A172 (cell line): ENCODE results near the gene CCDC127. TPM values are rescaled to one million over a fixed set of nuclear protein-coding genes. Genes with fewer than 3 reads are reported as not detected.
"Not testable (repeated sequence)": the region's sequence is repeated elsewhere in the genome, so short reads cannot be mapped to it uniquely, and the experiment has no call there.

ENCODE experiments used
- DNase-seq: peaks from one replicate; pipeline ENCODE4 v3.0.0-alpha.2; 2015; ENCODE audit warnings: low spot score
- total RNA-seq: library from RNA; depleted of rRNA; stranded (reverse); fragments of >200 nt; shearing (Covaris generic); gene quantifications from 2 replicates; pipeline ENCODE4 v1.2.3, GENCODE V29; 2014; rRNA removed

CCDC127 gene, protein sequence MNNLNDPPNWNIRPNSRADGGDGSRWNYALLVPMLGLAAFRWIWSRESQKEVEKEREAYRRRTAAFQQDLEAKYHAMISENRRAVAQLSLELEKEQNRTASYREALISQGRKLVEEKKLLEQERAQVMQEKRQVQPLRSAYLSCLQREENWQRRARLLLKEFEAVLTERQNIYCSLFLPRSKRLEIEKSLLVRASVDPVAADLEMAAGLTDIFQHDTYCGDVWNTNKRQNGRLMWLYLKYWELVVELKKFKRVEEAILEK
- 6.2 and 6.3 TPM in 2 replicates for total RNA-seq

DNA sequence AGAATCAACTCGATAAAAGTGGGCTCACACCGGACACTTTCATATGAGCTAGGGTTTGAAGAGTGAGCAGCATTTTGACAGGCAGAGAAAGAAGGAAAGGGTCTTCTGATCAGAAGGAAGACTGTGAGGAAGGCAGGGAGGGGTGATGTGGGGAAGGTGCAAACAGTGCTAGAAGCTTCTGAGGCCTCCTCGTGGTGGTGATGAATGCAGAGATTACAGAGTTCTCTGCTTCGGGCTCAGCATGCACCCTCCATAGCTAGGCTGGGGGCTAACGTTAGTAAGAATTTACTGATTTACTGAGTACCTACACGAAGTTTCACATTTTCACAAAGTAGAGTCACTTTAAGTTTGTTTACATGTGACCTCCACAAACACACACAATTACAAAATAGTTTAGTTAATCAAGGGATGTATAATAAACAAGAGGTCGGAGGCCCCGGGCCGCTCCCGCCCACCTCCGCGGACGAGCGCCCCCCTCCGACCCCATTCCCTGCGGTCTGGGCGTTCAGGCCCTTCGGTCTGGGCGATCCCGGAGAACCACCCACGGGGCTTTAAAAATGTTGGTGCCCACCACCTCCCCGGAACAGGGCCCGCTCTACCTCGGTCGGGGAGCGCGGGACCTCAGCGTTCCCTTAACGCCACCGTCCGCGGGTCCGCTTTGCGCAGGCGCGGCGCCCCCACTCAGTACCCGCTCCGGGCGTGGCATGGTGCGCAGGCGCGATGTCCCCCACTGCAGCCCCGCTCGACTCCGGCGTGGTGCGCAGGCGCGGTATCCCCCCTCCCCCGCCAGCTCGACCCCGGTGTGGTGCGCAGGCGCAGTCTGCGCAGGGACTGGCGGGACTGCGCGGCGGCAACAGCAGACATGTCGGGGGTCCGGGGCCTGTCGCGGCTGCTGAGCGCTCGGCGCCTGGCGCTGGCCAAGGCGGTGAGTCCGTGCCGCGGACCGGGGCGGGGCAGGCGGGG is at the start of gene CCDC127, which contains the start of gene SDHA:
CCDC127 (minus strand) TSS at position 660 of the 963 bp plus-strand sequence. CDS start 1,304 bp downstream, outside the sequence.
SDHA (plus strand) TSS at position 827 of the 963 bp plus-strand sequence; CDS start at position 863, 36 bp downstream.
- DNase-seq, result peak; percentile 89

DNA sequence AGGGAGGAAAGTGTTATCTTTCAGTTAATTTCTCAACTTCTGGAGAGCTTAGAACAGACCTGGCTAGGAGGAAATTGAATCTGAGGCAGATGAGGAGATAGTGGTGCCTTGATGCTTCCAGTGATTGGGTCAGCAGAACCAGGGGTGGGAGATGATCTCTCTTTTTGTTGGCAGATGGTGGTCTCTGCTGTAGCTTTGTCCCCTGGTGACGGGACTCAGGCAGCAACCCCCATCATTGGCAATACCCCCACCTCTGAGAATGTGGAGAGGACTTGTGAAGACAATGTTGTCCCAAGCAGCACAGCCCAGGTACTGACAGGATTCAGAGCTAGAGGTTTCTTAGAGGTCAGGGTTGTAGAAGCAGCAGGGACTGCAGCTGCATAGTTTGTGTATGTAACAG is 49.8 kb upstream of the CCDC127 start:
- DNase-seq, result no peak

DNA sequence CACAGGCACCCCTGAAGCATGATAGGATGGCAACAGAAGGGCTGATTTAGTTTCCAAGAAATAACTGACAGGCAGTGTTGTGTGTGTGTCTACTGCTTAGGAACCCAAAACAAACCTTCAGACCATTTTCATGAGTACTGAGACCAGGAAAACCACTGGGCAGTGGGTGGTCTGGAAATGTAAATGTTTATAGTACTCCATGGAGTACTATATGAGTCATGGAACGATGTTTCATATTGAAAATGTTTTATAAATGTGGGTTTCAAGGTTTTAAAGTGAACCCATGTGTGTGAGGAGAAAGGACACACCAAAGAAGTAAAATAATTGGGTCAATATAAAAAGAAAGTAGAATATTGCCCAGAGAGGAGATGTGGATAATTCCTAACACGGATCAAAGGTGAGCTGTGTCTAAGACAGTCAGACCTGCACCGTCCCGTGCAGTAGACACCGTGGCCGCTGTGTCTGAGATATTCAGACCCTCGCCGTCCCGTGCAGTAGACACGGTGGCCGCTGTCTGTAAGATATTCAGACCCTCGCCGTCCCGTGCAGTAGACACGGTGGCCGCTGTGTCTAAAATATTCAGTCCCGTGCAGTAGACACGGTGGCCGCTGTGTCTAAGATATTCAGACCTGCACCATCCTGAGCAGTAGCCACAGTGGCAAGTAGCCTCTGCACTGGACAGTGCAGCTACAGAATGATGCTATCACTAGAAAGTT is 48.5 kb upstream of the CCDC127 start:
- not testable (repeated sequence) for DNase-seq

DNA sequence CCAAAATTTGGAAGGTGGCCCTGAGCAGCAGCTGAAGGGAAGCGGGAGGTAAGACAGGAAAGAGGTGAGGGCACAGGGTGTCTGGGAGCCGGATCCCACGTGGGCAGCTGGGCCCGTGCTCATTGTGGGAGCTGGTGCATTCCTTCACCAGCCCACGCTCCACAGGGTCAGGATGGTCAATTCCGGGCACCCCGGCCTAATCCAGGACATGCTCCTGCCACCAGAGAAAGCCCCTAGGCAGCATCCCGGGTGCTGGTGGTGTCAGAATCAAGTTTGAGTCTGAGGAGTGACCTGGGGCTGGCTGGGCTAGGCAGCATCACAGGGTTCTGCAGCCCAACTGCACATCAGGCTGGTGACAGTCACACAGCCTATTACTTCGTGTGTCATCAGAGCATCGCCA is 46.4 kb upstream of the CCDC127 start:
- DNase-seq, result no peak

DNA sequence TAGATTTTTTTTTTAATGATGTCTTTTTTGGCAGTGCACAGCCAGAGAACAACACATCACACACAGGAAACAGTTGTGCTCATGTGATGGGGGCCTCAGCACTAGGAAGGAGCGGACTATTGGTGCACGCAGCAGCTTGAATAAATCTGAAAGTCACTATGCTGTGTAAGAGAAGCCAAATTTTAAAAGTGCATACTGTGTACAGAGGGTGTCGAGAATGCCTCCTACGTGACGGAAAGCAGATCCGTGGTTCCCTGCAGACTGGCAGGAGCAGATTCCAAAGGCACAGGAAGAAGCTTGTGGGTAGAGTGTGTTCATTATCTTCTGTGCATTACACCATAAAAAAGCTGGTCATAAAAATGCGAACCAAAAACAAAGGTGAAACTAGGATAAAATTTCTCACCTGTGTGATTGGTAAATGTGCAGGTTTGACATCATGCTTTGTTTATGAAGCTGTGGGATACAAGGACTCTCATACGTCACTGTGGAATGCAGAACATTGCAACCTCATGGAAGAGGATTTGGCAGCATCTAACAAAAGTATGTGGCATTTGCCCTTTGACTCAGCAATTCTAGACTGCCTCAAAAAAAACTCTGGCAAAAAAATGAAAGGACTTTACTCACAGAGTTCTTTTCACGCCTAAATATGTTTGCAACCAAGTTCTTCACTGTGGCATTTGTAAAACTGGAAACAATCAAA is 45.5 kb upstream of the CCDC127 start:
- peak; percentile 95 for DNase-seq

DNA sequence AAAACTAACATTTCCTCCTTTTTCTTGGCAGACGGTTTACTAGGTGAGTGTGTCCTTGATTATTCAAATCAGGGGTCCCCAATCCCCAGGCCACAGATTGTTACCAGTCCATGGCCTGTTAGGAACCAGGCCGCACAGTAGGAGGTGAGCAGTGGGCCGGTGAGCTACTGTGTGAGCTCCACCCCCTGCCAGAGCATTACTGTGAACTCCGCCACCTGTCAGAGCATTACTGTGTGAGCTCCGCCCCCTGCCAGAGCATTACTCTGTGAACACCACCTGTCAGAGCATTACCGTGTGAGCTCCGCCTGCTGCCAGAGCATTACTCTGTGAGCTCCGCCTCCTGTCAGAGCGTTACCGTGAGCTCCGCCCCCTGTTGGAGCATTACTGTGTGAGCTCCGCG is 39.2 kb upstream of the CCDC127 start:
- no peak for DNase-seq

DNA sequence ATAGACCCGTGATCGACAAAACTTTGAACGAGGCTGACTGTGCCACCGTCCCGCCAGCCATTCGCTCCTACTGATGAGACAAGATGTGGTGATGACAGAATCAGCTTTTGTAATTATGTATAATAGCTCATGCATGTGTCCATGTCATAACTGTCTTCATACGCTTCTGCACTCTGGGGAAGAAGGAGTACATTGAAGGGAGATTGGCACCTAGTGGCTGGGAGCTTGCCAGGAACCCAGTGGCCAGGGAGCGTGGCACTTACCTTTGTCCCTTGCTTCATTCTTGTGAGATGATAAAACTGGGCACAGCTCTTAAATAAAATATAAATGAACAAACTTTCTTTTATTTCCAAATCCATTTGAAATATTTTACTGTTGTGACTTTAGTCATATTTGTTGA is 38.4 kb upstream of the CCDC127 start:
- DNase-seq, result not testable (repeated sequence)

DNA sequence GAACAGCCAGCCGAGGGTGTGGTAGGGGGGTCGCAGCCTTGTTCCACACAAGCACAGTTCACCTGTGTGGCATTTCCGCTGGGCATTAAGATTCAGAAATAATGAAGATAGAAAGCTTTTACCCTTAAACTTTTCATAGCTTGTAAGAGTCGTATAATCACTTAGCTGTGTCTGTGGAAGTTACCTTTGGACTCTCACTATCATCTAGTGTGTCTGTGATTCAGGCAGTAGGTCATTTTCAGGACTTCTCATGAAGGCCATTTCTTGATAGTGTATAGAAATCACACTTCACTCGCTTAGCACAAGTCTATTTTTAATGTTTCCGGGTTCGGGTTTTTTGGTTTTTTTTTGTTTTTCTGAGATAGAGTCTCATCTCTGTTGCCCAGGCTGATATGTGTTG is 37.2 kb upstream of the CCDC127 start:
- DNase-seq, result not testable (repeated sequence)

DNA sequence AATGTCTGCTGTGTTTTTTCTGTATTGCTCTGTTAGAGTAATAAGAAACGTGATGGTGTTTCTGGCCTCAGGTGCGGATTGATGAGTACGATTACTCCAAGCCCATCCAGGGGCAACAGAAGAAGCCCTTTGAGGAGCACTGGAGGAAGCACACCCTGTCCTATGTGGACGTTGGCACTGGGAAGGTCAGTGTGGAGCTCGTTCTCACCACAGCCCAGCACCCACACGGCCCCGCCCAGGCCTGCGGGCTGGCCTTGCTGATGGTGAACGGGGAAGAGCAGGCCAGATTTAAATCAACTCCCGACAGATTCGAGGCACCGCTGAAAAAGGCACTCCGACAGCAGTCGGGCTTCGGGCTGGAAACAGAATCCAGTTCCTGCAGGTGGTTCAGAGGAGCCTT is 36.4 kb upstream of the CCDC127 start:
- DNase-seq, result not testable (repeated sequence)

DNA sequence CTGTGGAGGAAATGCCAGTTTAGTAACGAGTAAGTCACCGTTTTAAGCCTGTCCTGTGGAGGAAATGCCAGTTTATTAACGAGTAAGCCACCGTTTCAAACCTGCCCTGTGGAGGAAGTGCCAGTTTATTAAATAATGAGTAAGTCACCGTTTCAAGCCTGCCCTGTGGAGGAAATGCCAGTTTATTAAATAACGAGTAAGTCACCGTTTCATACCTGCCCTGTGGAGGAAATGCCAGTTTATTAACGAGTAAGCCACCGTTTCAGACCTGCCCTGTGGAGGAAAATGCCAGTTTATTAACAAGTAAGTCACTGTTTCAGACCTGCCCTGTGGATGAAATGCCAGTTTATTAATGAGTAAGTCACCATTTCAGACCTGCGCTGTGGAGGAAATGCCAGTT is 34.6 kb upstream of the CCDC127 start:
- peak; percentile 30 for DNase-seq

DNA sequence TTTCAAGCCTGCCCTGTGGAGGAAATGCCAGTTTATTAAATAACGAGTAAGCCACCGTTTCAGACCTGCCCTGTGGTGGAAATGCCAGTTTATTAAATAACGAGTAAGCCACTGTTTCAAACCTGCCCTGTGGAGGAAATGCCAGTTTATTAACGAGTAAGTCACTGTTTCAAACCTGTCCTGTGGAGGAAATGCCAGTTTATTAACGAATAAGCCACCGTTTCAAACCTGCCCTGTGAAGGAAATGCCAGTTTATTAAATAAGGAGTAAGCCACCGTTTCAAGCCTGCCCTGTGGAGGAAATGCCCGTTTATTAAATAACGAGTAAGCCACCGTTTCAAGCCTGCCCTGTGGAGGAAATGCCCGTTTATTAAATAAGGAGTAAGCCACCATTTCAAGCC is 34.0 kb upstream of the CCDC127 start:
- DNase-seq, result not testable (repeated sequence)

DNA sequence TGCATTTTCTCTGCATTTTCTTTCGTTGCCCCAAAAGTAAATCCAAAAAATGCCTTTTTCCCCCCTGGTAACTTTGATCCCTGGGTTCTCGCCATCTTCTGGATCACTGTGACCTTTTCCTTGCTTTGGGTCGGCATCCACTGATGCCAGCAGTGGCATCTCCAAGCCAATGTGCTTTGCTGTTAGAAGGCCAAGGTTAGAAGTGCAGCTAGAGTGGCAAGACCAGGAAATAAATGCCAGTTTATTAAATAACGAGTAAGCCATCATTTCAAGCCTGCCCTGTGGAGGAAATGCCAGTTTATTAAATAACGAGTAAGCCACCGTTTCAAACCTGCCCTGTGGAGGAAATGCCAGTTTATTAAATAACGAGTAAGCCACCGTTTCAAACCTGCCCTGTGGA is 33.6 kb upstream of the CCDC127 start:
- not testable (repeated sequence) for DNase-seq

DNA sequence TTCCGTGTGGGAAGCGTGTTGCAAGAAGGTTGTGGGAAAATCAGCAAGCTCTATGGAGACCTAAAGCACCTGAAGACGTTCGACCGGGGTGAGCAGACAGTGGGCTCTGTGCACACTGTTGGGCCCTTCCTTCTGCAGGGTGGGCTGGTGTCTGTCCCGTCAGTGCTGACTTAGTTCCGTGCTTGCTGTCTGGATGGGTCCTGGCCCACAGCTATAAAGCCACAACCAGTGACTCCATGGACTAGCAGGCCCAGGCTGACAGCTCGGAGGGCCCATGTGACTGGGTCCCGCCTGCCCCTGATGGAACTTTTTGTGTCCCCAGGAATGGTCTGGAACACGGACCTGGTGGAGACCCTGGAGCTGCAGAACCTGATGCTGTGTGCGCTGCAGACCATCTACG is 33.1 kb upstream of the CCDC127 start:
- not testable (repeated sequence) for DNase-seq

DNA sequence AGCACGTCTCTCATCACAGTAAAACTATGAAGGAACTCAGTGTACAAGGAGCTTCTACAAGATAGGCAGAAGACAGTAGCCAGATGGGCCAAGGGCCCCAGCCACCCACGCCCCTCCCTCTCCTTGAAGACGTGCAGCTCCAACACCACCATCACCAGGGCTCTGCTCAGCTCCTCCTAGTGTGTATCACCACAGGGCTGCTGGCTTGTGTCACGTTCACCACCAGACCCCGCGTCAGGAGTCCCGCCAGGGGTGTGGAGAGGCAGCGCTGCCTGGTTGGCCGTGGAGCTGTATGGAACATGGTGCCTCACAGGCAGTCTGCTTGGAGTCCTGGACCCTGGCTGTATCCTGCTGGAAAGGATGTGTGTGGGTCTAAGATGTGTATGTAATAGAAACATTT is 32.4 kb upstream of the CCDC127 start:
- not testable (repeated sequence) for DNase-seq

DNA sequence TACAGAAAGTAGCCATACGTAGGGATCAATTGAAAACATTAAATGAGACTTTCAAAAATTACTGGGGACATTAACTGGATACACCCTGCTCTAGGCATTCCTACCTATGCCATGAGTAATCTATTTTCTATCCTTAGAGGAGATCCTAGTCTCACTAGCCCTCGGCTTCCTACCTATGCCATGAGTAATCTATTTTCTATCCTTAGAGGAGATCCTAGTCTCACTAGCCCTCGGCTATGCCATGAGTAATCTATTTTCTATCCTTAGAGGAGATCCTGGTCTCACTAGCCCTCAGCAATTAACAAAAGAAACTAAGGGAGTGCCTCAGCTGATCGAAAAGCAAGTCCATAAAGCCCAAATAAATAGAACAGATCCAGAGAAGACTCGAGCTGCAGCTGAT is 27.8 kb upstream of the CCDC127 start:
- DNase-seq, result not testable (repeated sequence)

DNA sequence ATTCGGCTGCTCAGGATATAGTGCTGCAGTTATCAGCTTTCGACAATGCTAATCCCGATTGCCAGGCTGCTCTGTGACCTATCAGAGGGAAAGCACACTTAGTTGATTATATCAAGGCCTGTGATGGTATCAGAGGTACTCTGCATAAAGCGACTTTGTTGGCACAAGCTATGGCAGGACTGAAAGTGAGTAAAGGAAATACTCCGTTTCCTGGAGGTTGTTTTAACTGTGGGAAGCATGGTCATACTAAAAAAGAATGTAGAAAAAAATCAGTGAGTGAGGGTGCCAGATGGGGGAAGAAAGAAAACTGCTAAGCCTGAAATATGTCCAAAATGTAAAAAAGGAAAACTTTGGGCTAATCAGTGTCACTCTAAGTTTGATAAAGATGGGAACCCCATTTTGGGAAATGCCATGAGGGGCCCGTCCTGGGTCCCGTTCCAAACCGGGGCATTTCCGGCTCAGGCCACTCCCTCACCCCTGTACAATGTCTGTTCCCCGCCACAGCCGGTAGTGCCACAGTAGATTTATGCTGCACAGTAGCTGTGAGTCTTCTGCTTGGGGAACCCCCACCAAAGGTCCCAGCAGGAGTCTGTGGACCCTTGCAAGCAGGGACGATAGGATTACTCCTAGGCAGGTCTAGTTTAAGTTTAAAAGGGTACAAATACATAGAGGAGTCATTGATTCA is 25.9 kb upstream of the CCDC127 start:
- not testable (repeated sequence) for DNase-seq

DNA sequence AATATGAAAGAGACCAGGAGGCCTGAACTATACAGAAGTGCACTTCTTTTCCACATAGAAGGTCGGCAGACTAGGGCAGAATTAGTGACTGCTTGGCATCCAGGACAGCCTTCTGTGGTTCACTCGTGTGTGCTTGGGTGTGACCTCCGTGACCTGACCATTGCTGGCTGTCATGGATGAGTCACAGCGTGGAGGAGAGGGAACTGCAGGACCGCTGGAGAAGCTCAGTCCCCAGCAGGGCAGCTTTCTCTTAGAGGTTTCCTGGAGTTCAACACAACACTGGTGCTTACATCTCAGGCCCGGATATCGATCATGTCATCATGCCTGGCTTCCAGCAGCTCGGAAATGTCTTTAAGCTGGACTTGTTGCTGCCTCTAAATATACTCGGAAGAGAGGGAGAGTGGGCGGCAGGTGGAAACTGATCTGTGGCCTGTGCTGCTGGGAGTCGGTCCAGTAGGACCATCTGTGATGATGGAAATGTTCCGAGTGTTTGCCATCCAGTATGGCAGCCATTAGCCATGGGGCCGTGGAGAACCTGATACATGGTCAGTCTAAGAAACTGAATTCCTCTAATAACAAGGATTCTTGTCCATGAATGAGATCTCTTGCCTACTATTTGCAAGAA is 23.2 kb upstream of the CCDC127 start:
- not testable (repeated sequence) for DNase-seq

DNA sequence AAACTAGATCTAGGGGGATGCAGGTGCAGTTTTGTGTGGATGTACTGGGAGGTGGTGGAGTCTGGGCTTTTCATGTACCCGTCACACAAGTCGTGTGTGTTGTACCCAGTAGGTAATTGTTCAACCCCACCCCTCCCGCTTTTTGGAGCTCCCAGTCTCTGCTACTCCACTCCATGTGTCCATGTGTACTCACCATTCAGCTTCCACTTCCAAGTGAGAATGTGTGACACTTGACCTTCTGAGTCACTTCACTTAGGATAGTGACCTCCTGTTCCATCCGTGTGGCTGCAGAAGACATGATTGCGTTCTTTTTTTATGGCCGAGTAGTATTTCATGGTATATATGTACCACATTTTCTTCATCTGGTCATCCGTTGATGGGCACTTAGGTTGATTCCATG is 22.6 kb upstream of the CCDC127 start:
- DNase-seq, result not testable (repeated sequence)

DNA sequence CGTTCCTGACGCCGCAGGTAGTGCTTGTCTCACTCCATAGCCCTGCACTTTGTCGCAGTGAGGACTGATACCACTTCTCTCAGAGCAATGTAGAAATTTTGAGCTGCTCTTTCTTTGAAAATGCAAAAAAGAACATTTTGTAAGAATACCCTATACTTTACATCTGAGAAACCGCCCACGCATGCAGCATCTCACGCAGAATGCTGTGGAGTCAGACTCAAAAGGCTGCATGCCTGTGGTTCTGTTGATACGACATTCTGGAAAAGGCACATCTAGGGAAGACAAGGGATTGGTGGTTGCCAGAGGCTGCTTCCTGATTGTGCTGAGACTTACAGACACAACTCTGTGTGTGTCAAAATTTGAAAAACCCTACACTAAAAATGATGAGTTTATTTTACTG is 20.0 kb upstream of the CCDC127 start:
- DNase-seq, result not testable (repeated sequence)

DNA sequence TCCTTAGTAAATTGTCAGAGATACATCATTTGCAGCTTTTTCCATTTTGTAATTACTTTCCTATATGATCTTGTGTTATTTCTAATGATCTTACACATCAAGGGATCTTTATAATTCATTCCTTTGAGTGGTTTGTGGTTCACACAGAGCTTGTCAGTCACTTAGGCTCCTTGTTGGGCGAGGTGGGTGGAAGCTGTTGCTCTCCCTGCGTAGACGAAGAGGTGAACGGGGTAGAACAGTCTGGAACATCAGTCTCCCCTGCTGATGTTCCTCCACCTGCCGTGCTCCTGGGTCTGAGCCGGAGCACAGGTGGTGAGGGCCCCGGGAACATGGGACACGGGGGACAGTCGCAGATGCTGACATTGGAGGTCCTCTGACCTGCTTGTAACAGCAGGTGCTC is 17.6 kb upstream of the CCDC127 start:
- not testable (repeated sequence) for DNase-seq
